HepG2 (cell line): ENCODE results near the gene DPEP1. TPM values are rescaled to one million over a fixed set of nuclear protein-coding genes. Genes with fewer than 3 reads are reported as not detected.

Experiments
- ARNT ChIP-seq: fragments of 450-650 bp; IDR thresholded peaks from 2 replicates; pipeline ENCODE4 v1.6.1; 2017
- CHD2 ChIP-seq: IDR thresholded peaks from 2 replicates; pipeline ENCODE4 v1.6.1; 2011; ENCODE audit warnings: low read depth, low read length, improper control_type of control experiment
- FOXO4 ChIP-seq: sonication (generic); formaldehyde crosslinking; conservative IDR thresholded peaks from 2 replicates; pipeline ENCODE4 v1.8.1; 2023; ENCODE audit warnings: missing genetic modification reagents
- GPBP1L1 ChIP-seq: sonication (generic); formaldehyde crosslinking; IDR thresholded peaks from 2 replicates; pipeline ENCODE4 v1.5.0; 2020; ENCODE audit warnings: mild to moderate bottlenecking, missing genetic modification reagents
- KDM2A ChIP-seq: sonication (generic); formaldehyde crosslinking; IDR thresholded peaks from 2 replicates; pipeline ENCODE4 v1.4.0; 2020; ENCODE audit warnings: low read depth, missing genetic modification reagents, borderline replicate concordance
- NR2F1 ChIP-seq, 2 experiments: fragments of 450-650 bp in 1 of 2; formaldehyde crosslinking in 1 of 2; IDR thresholded peaks; 2 replicates each; pipeline versions ENCODE4 v1.5.0 to v1.6.1; 2016 to 2020; ENCODE audit warnings: mild to moderate bottlenecking in 1 of 2, missing compliant biosample characterization in 1 of 2, missing genetic modification reagents in 1 of 2, moderate library complexity in 1 of 2
- RAD51 ChIP-seq: fragments of 450-650 bp; IDR thresholded peaks from 2 replicates; pipeline ENCODE4 v1.6.1; 2016; ENCODE audit warnings: borderline replicate concordance
- RBFOX2 ChIP-seq: fragments of 200-400 bp; formaldehyde crosslinking; IDR thresholded peaks from 2 replicates; pipeline ENCODE4 v1.6.1; 2017; ENCODE audit warnings: low read depth, mild to moderate bottlenecking, low read length
- SMYD3 ChIP-seq: sonication (generic); formaldehyde crosslinking; IDR thresholded peaks from 2 replicates; pipeline ENCODE4 v1.8.1; 2023; ENCODE audit warnings: mild to moderate bottlenecking, missing genetic modification reagents
- TCF12 ChIP-seq, 2 experiments: fragments of 450-650 bp in 1 of 2; sonication (generic) in 1 of 2; formaldehyde crosslinking in 1 of 2; IDR thresholded peaks; 2 replicates each; pipeline versions ENCODE4 v1.6.1 to v1.8.0; 2017 to 2022; ENCODE audit warnings: antibody characterized with exemption in 1 of 2, mild to moderate bottlenecking in 1 of 2, missing genetic modification reagents in 1 of 2, moderate library complexity in 1 of 2
- TFE3 ChIP-seq: IDR thresholded peaks from 2 replicates; pipeline ENCODE4 v1.6.1; 2016
- TOE1 ChIP-seq: sonication (generic); formaldehyde crosslinking; IDR thresholded peaks from 2 replicates; pipeline ENCODE4 v1.4.0; 2020; ENCODE audit warnings: mild to moderate bottlenecking, missing genetic modification reagents
- ZKSCAN1 ChIP-seq: fragments of 150-350 bp; IDR thresholded peaks from 2 replicates; pipeline ENCODE4 v1.6.1; 2014; ENCODE audit warnings: low read length
- ZNF563 ChIP-seq: sonication (generic); formaldehyde crosslinking; IDR thresholded peaks from 2 replicates; pipeline ENCODE4 v1.8.0; 2022; ENCODE audit warnings: mild to moderate bottlenecking, moderate library complexity, missing genetic modification reagents
- ZNF619 ChIP-seq: sonication (generic); formaldehyde crosslinking; IDR thresholded peaks from 2 replicates; pipeline ENCODE4 v1.4.0; 2020; ENCODE audit warnings: mild to moderate bottlenecking, missing genetic modification reagents
- ZNF646 ChIP-seq: sonication (generic); formaldehyde crosslinking; IDR thresholded peaks from 2 replicates; pipeline ENCODE4 v1.9.0; 2021; ENCODE audit warnings: mild to moderate bottlenecking, missing genetic modification reagents
- ZNF674 ChIP-seq: sonication (generic); formaldehyde crosslinking; IDR thresholded peaks from 2 replicates; pipeline ENCODE4 v1.5.0; 2020; ENCODE audit warnings: low read depth, mild to moderate bottlenecking, missing genetic modification reagents
- ZNF790 ChIP-seq: sonication (generic); formaldehyde crosslinking; IDR thresholded peaks from 2 replicates; pipeline ENCODE4 v1.8.0; 2022; ENCODE audit warnings: missing genetic modification reagents, mild to moderate bottlenecking, borderline replicate concordance
- polyA plus RNA-seq, 8 experiments: library from polyadenylated mRNA; depleted of rRNA in 3 of 8; stranded (reverse) in 7 of 8; unstranded in 1 of 8; fragments of >200 nt; fragmentation: Illumina TruSeq in 4 of 8; extraction: Trizol in 4 of 8; gene quantifications; 2 replicates each; pipeline versions ENCODE4 v1.2.1 to v1.2.3, GENCODE V29; 2011 to 2016; ENCODE audit warnings: low read depth in 4 of 8, missing spikeins in 1 of 8, mixed read lengths in 1 of 8; ENCODE audit not compliant: insufficient read depth in 1 of 8
- total RNA-seq, 5 experiments: library from RNA; depleted of rRNA; stranded (reverse); fragments of >200 nt; fragmentation: Illumina TruSeq; extraction: Trizol; gene quantifications; 2 replicates each; pipeline ENCODE4 v1.2.3, GENCODE V29; 2016; ENCODE audit warnings: low read depth in 1 of 5

The DPEP1 gene
- total and polyA plus RNA-seq, 2 of the 13 experiments (the other 11 are each of a cell fraction or from before 2014, with no cell fraction given) = 37.6 to 52.2 TPM

GRCh38 chr16:89565506-89566372, 47.7 kb upstream of the DPEP1 start (continued):
- TF ChIP-seq FOXO4 (0 out of 2 replicates have a peak, but pooled peaks have one; percentile 33), ZNF790 (CRISPR knock-in tag) (0 out of 2 replicates have a peak, but pooled peaks have one; percentile 26), TFE3 (CRISPR knock-in tag) (no peak), TCF12 (IDR thresholded peaks at IDR 0.05) (no peak), TCF12 (CRISPR knock-in tag; IDR thresholded peaks at IDR 0.05) (no peak), RBFOX2 (peak; percentile 86), ZKSCAN1 (no peak), ARNT (no peak), ZNF619 (CRISPR knock-in tag) (peak; percentile 96), RAD51 (no peak), SMYD3 (CRISPR knock-in tag) (peak; percentile 70; the same call in 1 of the 2 replicates), ZNF674 (no peak), GPBP1L1 (CRISPR knock-in tag) (no peak), CHD2 (no peak), TOE1 (0 out of 2 replicates have a peak, but pooled peaks have one; percentile 52), KDM2A (CRISPR knock-in tag) (peak; percentile 99), ZNF563 (CRISPR knock-in tag) (peak; percentile 47; the same call in 1 of the 2 replicates), ZNF646 (CRISPR knock-in tag) (0 out of 2 replicates have a peak, but pooled peaks have one; percentile 6), NR2F1 (CRISPR knock-in tag; IDR thresholded peaks at IDR 0.05) (no peak; a peak in 1 of 4 replicates)
